H9 (cell line): Measurements from ENCODE around the gene GNAT3. TPM values are rescaled to one million over a fixed set of nuclear protein-coding genes. Genes with fewer than 3 reads are reported as not detected.

Experiments used
- DNase-seq: peaks from one replicate; pipeline ENCODE4 v3.0.0-alpha.2; 2017
- H2AFZ ChIP-seq: one replicate; pipeline ENCODE4 v1.6.1; 2013; ENCODE audit warnings: mild to moderate bottlenecking, low read length, control low read depth, moderate library complexity
- H2AK5ac ChIP-seq: 2 replicates; pipeline ENCODE4 v1.6.1; 2013; ENCODE audit warnings: low read length, control low read depth, mixed read lengths; ENCODE audit not compliant: insufficient read length
- H2BK120ac ChIP-seq: one replicate; pipeline ENCODE4 v1.6.1; 2013; ENCODE audit warnings: low read depth, mild to moderate bottlenecking, low read length, control low read depth, inconsistent platforms; ENCODE audit not compliant: poor library complexity, severe bottlenecking
- H2BK12ac ChIP-seq: 2 replicates; pipeline ENCODE4 v1.6.1; 2013; ENCODE audit warnings: low read length, control low read depth, mixed read lengths, low read depth; ENCODE audit not compliant: insufficient read length
- H2BK15ac ChIP-seq: 2 replicates; pipeline ENCODE4 v1.6.1; 2013; ENCODE audit warnings: low read depth, low read length, control low read depth
- H2BK20ac ChIP-seq: one replicate; pipeline ENCODE4 v1.6.1; 2013; ENCODE audit warnings: low read depth, mild to moderate bottlenecking, low read length, control low read depth, inconsistent platforms; ENCODE audit not compliant: poor library complexity, severe bottlenecking
- H2BK5ac ChIP-seq: 2 replicates; pipeline ENCODE4 v1.6.1; 2013; ENCODE audit warnings: low read length, control low read depth, mixed read lengths; ENCODE audit not compliant: insufficient read length
- H3K14ac ChIP-seq: 2 replicates; pipeline ENCODE4 v1.6.1; 2013; ENCODE audit warnings: low read length, control low read depth; ENCODE audit not compliant: insufficient read depth
- H3K18ac ChIP-seq: 2 replicates; pipeline ENCODE4 v1.6.1; 2013; ENCODE audit warnings: low read depth, mild to moderate bottlenecking, mixed read lengths, low read length, control low read depth; ENCODE audit not compliant: insufficient read length
- H3K23ac ChIP-seq: 2 replicates; pipeline ENCODE4 v1.6.1; 2013; ENCODE audit warnings: low read length, control low read depth, mixed read lengths, low read depth; ENCODE audit not compliant: insufficient read length
- H3K23me2 ChIP-seq: 2 replicates; pipeline ENCODE4 v1.6.1; 2013; ENCODE audit warnings: low read depth, mild to moderate bottlenecking, mixed read lengths, low read length, control low read depth; ENCODE audit not compliant: insufficient read length, poor library complexity, severe bottlenecking
- H3K27ac ChIP-seq: 2 replicates; pipeline ENCODE4 v1.5.1; 2013; ENCODE audit warnings: low read length, control low read depth, mixed read lengths, low read depth; ENCODE audit not compliant: insufficient read length
- H3K27me3 ChIP-seq: 2 replicates; pipeline ENCODE4 v1.6.1; 2013; ENCODE audit warnings: low read length, control low read depth, inconsistent platforms; ENCODE audit not compliant: insufficient read depth
- H3K4ac ChIP-seq: 2 replicates; pipeline ENCODE4 v1.6.1; 2013; ENCODE audit warnings: low read depth, mild to moderate bottlenecking, control low read depth, inconsistent platforms, low read length, moderate library complexity
- H3K4me1 ChIP-seq: 2 replicates; pipeline ENCODE4 v1.6.1; 2013; ENCODE audit warnings: low read length, control low read depth, inconsistent platforms; ENCODE audit not compliant: insufficient read depth
- H3K4me2 ChIP-seq: 2 replicates; pipeline ENCODE4 v1.6.1; 2013; ENCODE audit warnings: low read length, control low read depth, mixed read lengths; ENCODE audit not compliant: insufficient read length, insufficient read depth
- H3K56ac ChIP-seq: 2 replicates; pipeline ENCODE4 v1.6.1; 2013; ENCODE audit warnings: low read depth, mild to moderate bottlenecking, mixed read lengths, low read length, control low read depth; ENCODE audit not compliant: insufficient read length
- H3K79me1 ChIP-seq: 2 replicates; pipeline ENCODE4 v1.6.1; 2013; ENCODE audit warnings: low read depth, mild to moderate bottlenecking, moderate library complexity, low read length, control low read depth, inconsistent platforms; ENCODE audit not compliant: insufficient read depth, poor library complexity, severe bottlenecking
- H3K79me2 ChIP-seq: 2 replicates; pipeline ENCODE4 v1.6.1; 2013; ENCODE audit warnings: low read length, control low read depth, inconsistent platforms; ENCODE audit not compliant: insufficient read depth
- H3K9ac ChIP-seq: 2 replicates; pipeline ENCODE4 v1.6.1; 2013; ENCODE audit warnings: low read length, control low read depth, mixed read lengths; ENCODE audit not compliant: insufficient read length; ENCODE audit errors: extremely low read depth
- H3K9me3 ChIP-seq: one replicate; pipeline ENCODE4 v1.6.1; 2013; ENCODE audit warnings: low read depth, low read length, inconsistent platforms; ENCODE audit not compliant: control insufficient read depth
- H3T11ph ChIP-seq: one replicate; pipeline ENCODE4 v1.6.1; 2013; ENCODE audit warnings: mild to moderate bottlenecking, low read length, control low read depth, inconsistent platforms
- H4K20me1 ChIP-seq: one replicate; pipeline ENCODE4 v1.6.1; 2013; ENCODE audit not compliant: control insufficient read depth, insufficient read length, insufficient read depth
- H4K5ac ChIP-seq: 2 replicates; pipeline ENCODE4 v1.6.1; 2013; ENCODE audit warnings: low read depth, mild to moderate bottlenecking, mixed read lengths, low read length, control low read depth; ENCODE audit not compliant: insufficient read length
- H4K8ac ChIP-seq: replicated peaks from 2 replicates; pipeline ENCODE4 v1.6.1; 2013; ENCODE audit warnings: low read length, control low read depth, mixed read lengths, low read depth; ENCODE audit not compliant: insufficient read length
- H4K91ac ChIP-seq: 2 replicates; pipeline ENCODE4 v1.6.1; 2013; ENCODE audit warnings: low read depth, mild to moderate bottlenecking, moderate library complexity, mixed read lengths, low read length, control low read depth; ENCODE audit not compliant: insufficient read length
- H3K27ac Mint-ChIP-seq, 3 experiments: 2 replicates in 2 of 3; 3 replicates in 1 of 3; pipeline ENCODE4 v1.8.0; 2020 to 2021; ENCODE audit warnings: mixed read lengths in 3 of 3, mild to moderate bottlenecking in 1 of 3, moderate library complexity in 1 of 3
- H3K27me3 Mint-ChIP-seq: 2 replicates; pipeline ENCODE4 v1.8.0; 2021; ENCODE audit warnings: low read depth, mild to moderate bottlenecking, moderate library complexity, mixed read lengths
- H3K36me3 Mint-ChIP-seq, 3 experiments: 2 replicates in 2 of 3; 3 replicates in 1 of 3; pipeline ENCODE4 v1.8.0; 2020 to 2021; ENCODE audit warnings: low read depth in 3 of 3, mixed read lengths in 3 of 3; ENCODE audit not compliant: insufficient read depth in 1 of 3
- H3K4me1 Mint-ChIP-seq, 2 experiments: 2 replicates each; pipeline ENCODE4 v1.8.0; 2020; ENCODE audit warnings: mixed read lengths in 2 of 2
- H3K4me3 Mint-ChIP-seq, 2 experiments: 2 replicates in 1 of 2; 3 replicates in 1 of 2; pipeline ENCODE4 v1.8.0; 2020 to 2021; ENCODE audit warnings: mild to moderate bottlenecking in 2 of 2, mixed read lengths in 2 of 2, moderate library complexity in 1 of 2
- H3K9me3 Mint-ChIP-seq, 2 experiments: 2 replicates in 1 of 2; 3 replicates in 1 of 2; pipeline ENCODE4 v1.8.0; 2020; ENCODE audit warnings: mild to moderate bottlenecking in 2 of 2, mixed read lengths in 2 of 2, moderate library complexity in 1 of 2
- WGBS: extraction: QIAGEN DNeasy Blood & Tissue Kit; methylation state at CpG from one replicate; pipeline ENCODE4 v1.1.7; 2013; ENCODE audit warnings: missing lambda C conversion rate, low lambda C conversion rate, mixed read lengths; ENCODE audit not compliant: insufficient read length; ENCODE audit errors: extremely low coverage; 5-methylcytosine and 5-hydroxymethylcytosine counted together
- total RNA-seq: library from RNA; stranded (reverse); gene quantifications from 2 replicates; pipeline ENCODE4 v1.2.1, GENCODE V29; 2021
- TF ChIP-seq, protein P1 (sequence below): fragments of 200-600 bp; sonication (generic); conservative IDR thresholded peaks from 3 replicates; pipeline ENCODE4 v1.8.0; 2021; ENCODE audit warnings: antibody characterized with exemption, mild to moderate bottlenecking

Gene GNAT3
- total RNA-seq, 1 experiment from 2014 or later: not detected

DNA sequence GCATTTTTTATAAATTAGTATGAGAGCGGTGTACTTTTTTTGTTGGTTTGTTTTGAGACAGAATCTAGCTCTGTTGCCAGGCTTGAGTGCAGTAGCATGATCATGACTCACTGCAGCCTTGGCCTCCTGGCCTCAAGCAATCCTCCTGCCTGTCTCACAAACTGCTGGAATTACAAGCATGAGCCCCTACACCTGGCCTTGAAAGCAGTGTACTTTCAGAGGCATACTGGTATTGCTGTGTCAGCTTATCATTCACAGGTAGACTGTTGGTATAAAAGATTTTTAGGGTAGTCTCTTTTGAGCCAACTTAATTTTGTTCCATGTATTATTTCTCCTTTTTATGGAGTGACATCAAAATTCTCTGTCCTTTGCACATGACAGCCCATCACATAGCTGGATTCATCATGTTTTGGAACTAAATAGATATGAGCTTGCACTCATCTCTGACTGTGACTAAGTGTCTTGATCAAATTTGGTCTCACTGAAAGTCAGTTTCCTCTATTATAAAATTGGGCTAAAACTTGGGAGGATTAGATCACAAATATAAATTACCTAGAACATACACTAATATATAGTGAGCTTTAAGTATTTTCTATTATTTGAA is 12.4 kb downstream of the GNAT3 start:
- H3K27ac Mint-ChIP-seq: no peak overlapping the region; a peak in 1 of 7 replicates

More for the DNA sequence above, 12.4 kb downstream of the GNAT3 start:
- TF ChIP-seq, protein P1, sequence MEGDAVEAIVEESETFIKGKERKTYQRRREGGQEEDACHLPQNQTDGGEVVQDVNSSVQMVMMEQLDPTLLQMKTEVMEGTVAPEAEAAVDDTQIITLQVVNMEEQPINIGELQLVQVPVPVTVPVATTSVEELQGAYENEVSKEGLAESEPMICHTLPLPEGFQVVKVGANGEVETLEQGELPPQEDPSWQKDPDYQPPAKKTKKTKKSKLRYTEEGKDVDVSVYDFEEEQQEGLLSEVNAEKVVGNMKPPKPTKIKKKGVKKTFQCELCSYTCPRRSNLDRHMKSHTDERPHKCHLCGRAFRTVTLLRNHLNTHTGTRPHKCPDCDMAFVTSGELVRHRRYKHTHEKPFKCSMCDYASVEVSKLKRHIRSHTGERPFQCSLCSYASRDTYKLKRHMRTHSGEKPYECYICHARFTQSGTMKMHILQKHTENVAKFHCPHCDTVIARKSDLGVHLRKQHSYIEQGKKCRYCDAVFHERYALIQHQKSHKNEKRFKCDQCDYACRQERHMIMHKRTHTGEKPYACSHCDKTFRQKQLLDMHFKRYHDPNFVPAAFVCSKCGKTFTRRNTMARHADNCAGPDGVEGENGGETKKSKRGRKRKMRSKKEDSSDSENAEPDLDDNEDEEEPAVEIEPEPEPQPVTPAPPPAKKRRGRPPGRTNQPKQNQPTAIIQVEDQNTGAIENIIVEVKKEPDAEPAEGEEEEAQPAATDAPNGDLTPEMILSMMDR: no peak
- Histone ChIP-seq H2AK5ac (no peak overlapping the region), H3K4me1 (no peaks in the 10 kb centered on the region), H2BK15ac (no peak overlapping the region), H3K9me3 (no peaks in the 10 kb centered on the region), H2AFZ (no peak overlapping the region), H3K79me1 (no peaks in the 10 kb centered on the region), H2BK120ac (no peak overlapping the region), H4K91ac (no peak overlapping the region), H3K14ac (no peak overlapping the region), H2BK12ac (no peak overlapping the region), H4K8ac (no peak overlapping the region), H3K4ac (no peak overlapping the region), H3T11ph (no peak overlapping the region), H3K23ac (no peak overlapping the region), H3K4me2 (no peak overlapping the region), H3K27ac (no peak overlapping the region), H3K79me2 (no peaks in the 10 kb centered on the region), H3K23me2 (no peaks in the 10 kb centered on the region), H3K18ac (no peak overlapping the region), H4K20me1 (no peaks in the 10 kb centered on the region), H2BK20ac (no peak overlapping the region), H3K56ac (no peak overlapping the region), H4K5ac (no peak overlapping the region), H2BK5ac (no peak overlapping the region), H3K9ac (no peak overlapping the region), H3K27me3 (no peaks in the 10 kb centered on the region)
- Mint-ChIP-seq H3K4me1 (no peaks in the 10 kb centered on the region; a peak in 1 of 4 replicates), H3K27me3 (no peaks in the 10 kb centered on the region), H3K36me3 (no peaks in the 10 kb centered on the region), H3K9me3 (no peaks in the 10 kb centered on the region; a peak in 1 of 5 replicates), H3K4me3 (no peak overlapping the region)
- peak; percentile 51 for DNase-seq
- WGBS: no CpG with 5 or more reads among the region's 1 CpG
